Common myeloid progenitor, CD34-positive (primary cell): ENCODE data around the gene SEBOX.

Experiments
- CTCF ChIA-PET: fragments of 350-600 bp; sonication (Branson Sonifier 250); formaldehyde crosslinking; loops from one replicate; lab custom pipeline; 2021; ENCODE audit warnings: antibody characterized with exemption; lab: Charles Lee
- POLR2A ChIA-PET: fragments of 350-600 bp; sonication (Branson Sonifier 250); formaldehyde crosslinking; loops from one replicate; lab custom pipeline; 2021; ENCODE audit warnings: antibody characterized with exemption; lab: Charles Lee
- DNase-seq, 3 donors: peaks; one replicate each; pipeline versions ENCODE4 v3.0.0 to v3.0.0-alpha.2; 2013
- H3K27ac ChIP-seq, 2 experiments: 1 replicate in 1 of 2; 2 replicates in 1 of 2; pipeline ENCODE4 v1.7.0; 2013; ENCODE audit warnings: inconsistent platforms in 2 of 2, low read length in 2 of 2, mild to moderate bottlenecking in 2 of 2, low read depth in 1 of 2, moderate library complexity in 1 of 2; ENCODE audit not compliant: severe bottlenecking in 2 of 2, insufficient read depth in 1 of 2, poor library complexity in 1 of 2
- H3K27me3 ChIP-seq, 5 experiments: replicated peaks in 2 of 5; 1 replicate in 3 of 5; 2 replicates in 2 of 5; pipeline versions ENCODE4 v1.6.1 to v1.7.0; 2013; ENCODE audit warnings: low read length in 4 of 5, mild to moderate bottlenecking in 2 of 5, moderate library complexity in 2 of 5, inconsistent platforms in 1 of 5; ENCODE audit not compliant: insufficient read depth in 5 of 5, control insufficient read depth in 4 of 5
- H3K36me3 ChIP-seq, 4 experiments: 1 replicate in 2 of 4; 2 replicates in 2 of 4; pipeline versions ENCODE4 v1.6.1 to v1.7.0; 2013; ENCODE audit warnings: low read length in 3 of 4, control low read depth in 1 of 4, mild to moderate bottlenecking in 1 of 4; ENCODE audit not compliant: control insufficient read depth in 4 of 4, insufficient read depth in 4 of 4
- H3K4me1 ChIP-seq, 4 experiments: 1 replicate in 3 of 4; 2 replicates in 1 of 4; pipeline versions ENCODE4 v1.6.1 to v1.7.1; 2013; ENCODE audit warnings: low read length in 3 of 4, mild to moderate bottlenecking in 3 of 4, control low read depth in 1 of 4, inconsistent platforms in 1 of 4, moderate library complexity in 1 of 4; ENCODE audit not compliant: control insufficient read depth in 4 of 4, insufficient read depth in 4 of 4; ENCODE audit errors: control extremely low read depth in 1 of 4
- H3K4me3 ChIP-seq, 7 experiments: 1 replicate in 4 of 7; 2 replicates in 3 of 7; pipeline versions ENCODE4 v1.5.1 to v1.7.0; 2013; ENCODE audit warnings: mild to moderate bottlenecking in 7 of 7, low read length in 6 of 7, moderate library complexity in 6 of 7, inconsistent platforms in 2 of 7, low read depth in 2 of 7, control low read depth in 1 of 7; ENCODE audit not compliant: insufficient read depth in 4 of 7, control insufficient read depth in 1 of 7; ENCODE audit errors: extremely low read depth in 1 of 7
- H3K9me3 ChIP-seq, 5 experiments: 1 replicate in 4 of 5; 2 replicates in 1 of 5; pipeline versions ENCODE4 v1.6.1 to v1.7.1; 2013; ENCODE audit warnings: low read length in 4 of 5, mild to moderate bottlenecking in 2 of 5, inconsistent platforms in 1 of 5, low read depth in 1 of 5, moderate library complexity in 1 of 5; ENCODE audit not compliant: control insufficient read depth in 4 of 5, insufficient read depth in 2 of 5; ENCODE audit errors: control extremely low read depth in 1 of 5
- WGBS: methylation state at CpG from one replicate; pipeline ENCODE4 v1.1.5; 2013; ENCODE audit not compliant: insufficient coverage; 5-methylcytosine and 5-hydroxymethylcytosine counted together

The SEBOX gene

DNA sequence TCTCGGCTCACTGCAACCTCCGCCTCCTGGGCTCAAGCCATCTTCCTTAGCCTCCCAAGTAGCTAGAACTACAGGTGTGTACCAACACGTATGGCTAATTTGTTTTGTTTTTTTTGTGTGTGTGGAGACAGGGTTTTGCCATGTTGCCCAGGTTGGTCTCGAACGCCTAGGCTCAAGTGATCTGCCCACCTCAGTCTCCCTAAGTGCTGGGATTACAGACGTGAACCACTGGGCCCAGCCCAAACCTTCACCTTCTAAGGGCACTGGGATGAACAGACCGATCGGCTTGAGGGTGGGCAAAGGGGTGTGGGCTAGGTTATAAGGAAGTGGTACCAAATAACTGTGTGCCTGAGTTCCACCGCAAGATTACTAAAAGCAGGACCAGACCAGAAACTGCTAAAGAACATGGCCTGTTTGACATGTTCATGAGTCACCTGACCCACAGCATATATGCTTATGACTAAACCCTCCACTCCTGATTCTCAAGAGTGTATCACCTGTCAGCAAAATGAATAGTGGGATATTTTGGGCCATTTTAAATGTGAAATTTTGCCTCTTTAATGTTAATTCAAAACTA is 37.9 kb downstream of the SEBOX start:
- no peaks in the 10 kb centered on the region for H3K9me3 ChIP-seq
- POLR2A ChIA-PET = no interaction called here
- no peak overlapping the region for H3K27ac ChIP-seq
- H3K36me3 ChIP-seq = peaks cover 12 to 56% (median 41%) of the 10 kb centered on the region in 4 experiments
- H3K4me1 ChIP-seq = peaks cover 0 to 28% (median 9%) of the 10 kb centered on the region in 4 experiments
- no peak for DNase-seq
- H3K27me3 ChIP-seq = no peaks in the 10 kb centered on the region
- H3K4me3 ChIP-seq = no peak overlapping the region
- CTCF ChIA-PET = no interaction called here
- WGBS = 98% methylated on average over 4 of the region's 9 CpGs

DNA sequence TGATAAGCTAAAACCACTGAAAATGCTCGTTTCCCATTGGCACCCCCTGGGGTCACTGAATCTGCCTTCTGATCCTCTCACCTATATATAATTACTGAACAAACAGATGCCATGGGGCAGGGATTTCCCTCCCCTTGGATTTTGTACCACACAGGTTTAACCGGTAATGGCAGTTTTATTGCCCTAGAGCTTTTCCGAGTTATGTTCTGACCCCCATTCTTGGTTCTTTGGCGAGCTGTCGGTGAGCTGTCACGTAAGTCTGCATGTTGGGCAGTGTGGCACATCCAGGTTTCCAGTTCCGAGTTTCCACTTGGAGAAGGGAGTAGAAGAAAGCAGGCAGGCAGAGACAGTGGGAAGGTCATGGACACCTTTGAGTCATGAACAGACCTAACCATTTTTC is 38.9 kb downstream of the SEBOX start:
- 96% methylated on average over 5 of the region's 7 CpGs for WGBS
- Histone ChIP-seq H3K27me3 (no peaks in the 10 kb centered on the region), H3K9me3 (no peaks in the 10 kb centered on the region), H3K4me1 (peaks cover 0 to 35% (median 9%) of the 10 kb centered on the region in 4 experiments), H3K4me3 (no peak overlapping the region), H3K36me3 (peaks cover 12 to 49% (median 32%) of the 10 kb centered on the region in 4 experiments), H3K27ac (no peak overlapping the region)
- POLR2A ChIA-PET = no interaction called here
- CTCF ChIA-PET = no interaction called here
- DNase-seq = no peak

DNA sequence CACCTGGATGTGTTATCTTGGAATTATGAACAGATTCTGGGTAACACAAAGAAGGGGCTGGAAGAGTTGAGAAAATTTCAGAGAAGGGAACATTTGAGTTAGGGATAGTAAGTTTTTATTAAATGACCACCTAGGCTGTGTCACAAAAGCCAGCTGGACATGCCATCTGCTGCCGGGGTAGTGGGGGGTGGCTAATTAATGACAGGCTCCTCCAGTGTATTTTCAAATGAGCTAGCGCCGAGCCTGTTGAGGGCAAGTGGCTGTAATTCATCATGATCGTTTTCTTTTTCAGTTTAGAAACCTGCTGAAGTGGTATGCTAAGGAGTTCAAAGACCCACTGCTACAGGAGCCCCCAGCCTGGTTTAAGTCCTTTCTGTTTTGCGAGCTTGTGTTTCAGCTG is 39.8 kb downstream of the SEBOX start:
- Histone ChIP-seq H3K9me3 (no peaks in the 10 kb centered on the region), H3K4me1 (peaks cover 0 to 44% (median 10%) of the 10 kb centered on the region in 4 experiments), H3K27me3 (no peaks in the 10 kb centered on the region), H3K27ac (no peak overlapping the region), H3K36me3 (peaks cover 12 to 44% (median 24%) of the 10 kb centered on the region in 4 experiments), H3K4me3 (no peak overlapping the region)
- CTCF ChIA-PET = interaction anchor here (0.6 kb wide), 1 partner anchor 124 kb away, joined by 3 read pairs; no protein-coding TSS in a partner anchor
- WGBS = 98% methylated on average over 4 of the region's 5 CpGs
- DNase-seq = no peak
- POLR2A ChIA-PET = no interaction called here

- CTCF ChIA-PET = no interaction called here
- peaks cover 1 to 48% (median 12%) of the 10 kb centered on the region in 4 experiments for H3K4me1 ChIP-seq
- POLR2A ChIA-PET = no interaction called here
- WGBS = 100% methylated on average over 1 of the region's 3 CpGs
- DNase-seq = peak in 2 of 3 donors; percentile 43
- H3K4me3 ChIP-seq = no peak overlapping the region
- H3K27me3 ChIP-seq = no peaks in the 10 kb centered on the region
- H3K36me3 ChIP-seq = peaks cover 12 to 44% (median 22%) of the 10 kb centered on the region in 4 experiments
- H3K9me3 ChIP-seq = no peaks in the 10 kb centered on the region
- no peak overlapping the region for H3K27ac ChIP-seq
These were observed 40.2 kb downstream of the SEBOX start for GRCh38 chr17:28324781-28325180.

DNA sequence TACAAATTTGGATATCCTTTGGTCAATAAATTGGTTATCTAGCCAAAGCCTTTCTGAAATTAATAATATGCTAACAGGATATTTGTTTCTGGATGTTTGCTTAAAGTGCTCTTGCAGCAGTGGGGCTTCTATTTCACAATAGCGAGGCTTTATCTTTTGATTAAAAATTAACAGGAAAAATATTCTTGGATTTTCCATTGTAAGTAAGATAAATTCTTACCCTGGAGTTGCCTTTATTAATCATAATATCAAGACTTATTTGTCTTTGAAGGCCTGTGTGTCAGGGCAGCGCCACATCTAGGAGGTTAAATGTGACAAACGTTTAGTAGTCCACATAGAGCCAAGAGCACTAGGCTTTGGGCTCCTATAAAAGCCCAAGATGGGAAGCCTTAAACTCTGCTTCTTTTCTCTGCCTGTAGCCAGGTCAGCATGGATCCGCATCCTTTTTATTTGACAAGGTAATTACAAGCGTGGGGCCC is 40.7 kb downstream of the SEBOX start:
- DNase-seq = no peak
- POLR2A ChIA-PET = no interaction called here
- Histone ChIP-seq H3K27ac (no peak overlapping the region), H3K36me3 (peaks cover 10 to 43% (median 20%) of the 10 kb centered on the region in 4 experiments), H3K27me3 (no peaks in the 10 kb centered on the region), H3K4me3 (no peak overlapping the region), H3K9me3 (no peaks in the 10 kb centered on the region), H3K4me1 (peaks cover 6 to 51% (median 14%) of the 10 kb centered on the region in 4 experiments)
- 94% methylated on average over 2 of the region's 5 CpGs for WGBS
- CTCF ChIA-PET = no interaction called here

DNA sequence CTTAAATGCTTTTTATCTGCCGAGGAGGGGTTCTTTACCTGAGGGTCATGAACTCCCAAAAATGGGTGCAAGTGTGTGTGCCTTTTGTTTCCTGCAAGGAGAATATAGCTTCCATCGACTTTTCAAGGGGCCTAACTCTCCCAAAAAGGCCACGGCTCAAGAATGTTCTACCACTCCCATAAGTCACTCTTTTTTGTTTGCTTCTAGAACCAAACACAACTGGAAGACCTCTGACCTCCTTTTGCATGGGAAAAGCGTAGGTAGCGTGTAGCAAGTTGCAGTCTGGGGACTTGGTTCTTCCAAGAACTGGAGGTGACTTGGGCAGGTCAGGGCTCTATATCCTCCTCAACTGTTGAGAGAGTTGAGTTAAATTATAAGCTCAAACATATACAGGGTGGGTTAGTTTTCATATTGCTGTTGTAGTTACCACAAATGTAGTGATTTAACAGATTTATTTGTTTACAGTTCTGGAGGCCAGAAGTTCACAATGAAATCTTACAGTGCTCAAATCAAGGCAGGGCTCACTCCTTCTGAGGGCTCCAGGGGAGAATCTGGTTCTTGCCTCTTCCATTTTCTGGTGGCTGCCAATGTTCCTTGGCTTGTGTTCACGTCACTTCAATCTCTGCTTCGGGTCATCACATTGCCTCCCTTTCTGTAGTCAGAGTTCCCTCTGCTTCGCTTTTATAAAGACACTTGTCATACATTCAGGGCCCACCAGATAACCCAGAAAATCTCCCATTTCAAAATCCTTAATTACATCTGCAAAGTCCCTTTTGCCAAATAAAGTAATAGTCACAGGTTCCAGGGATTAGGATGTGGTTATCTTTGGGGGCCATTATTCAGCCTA is 44.6 kb downstream of the SEBOX start:
- peak overlapping the region in 1 of 7 experiments; percentile 80 for H3K4me3 ChIP-seq
- H3K27me3 ChIP-seq = peaks cover 0 to 11% (median 0%) of the 10 kb centered on the region in 5 experiments
- H3K27ac ChIP-seq = no peak overlapping the region
- peaks cover 0 to 5% (median 0%) of the 10 kb centered on the region in 4 experiments for H3K36me3 ChIP-seq
- CTCF ChIA-PET = interaction anchor here (0.5 to 1.1 kb wide), 5 partner anchors 10 to 97 kb away, joined by 3 to 4 read pairs (median 3); no protein-coding TSS in a partner anchor
- POLR2A ChIA-PET = interaction anchor here (0.7 kb wide), 1 partner anchor 29 kb away, joined by 3 read pairs; no protein-coding TSS in a partner anchor
- WGBS = 86% methylated on average over 4 of the region's 8 CpGs
- peaks cover 7 to 67% (median 27%) of the 10 kb centered on the region in 4 experiments for H3K4me1 ChIP-seq
- DNase-seq = no peak
- H3K9me3 ChIP-seq = no peaks in the 10 kb centered on the region
